CD1c-positive myeloid dendritic cell (primary cell): ENCODE results near the gene CFAP43.
A peak's percentile ranks its signal among the peaks of the same experiment; 100 is the strongest.

ENCODE experiments used
- DNase-seq: peaks from one replicate; pipeline ENCODE4 v3.0.0-alpha.2; 2016; ENCODE audit errors: extremely low spot score

The CFAP43 gene, protein sequence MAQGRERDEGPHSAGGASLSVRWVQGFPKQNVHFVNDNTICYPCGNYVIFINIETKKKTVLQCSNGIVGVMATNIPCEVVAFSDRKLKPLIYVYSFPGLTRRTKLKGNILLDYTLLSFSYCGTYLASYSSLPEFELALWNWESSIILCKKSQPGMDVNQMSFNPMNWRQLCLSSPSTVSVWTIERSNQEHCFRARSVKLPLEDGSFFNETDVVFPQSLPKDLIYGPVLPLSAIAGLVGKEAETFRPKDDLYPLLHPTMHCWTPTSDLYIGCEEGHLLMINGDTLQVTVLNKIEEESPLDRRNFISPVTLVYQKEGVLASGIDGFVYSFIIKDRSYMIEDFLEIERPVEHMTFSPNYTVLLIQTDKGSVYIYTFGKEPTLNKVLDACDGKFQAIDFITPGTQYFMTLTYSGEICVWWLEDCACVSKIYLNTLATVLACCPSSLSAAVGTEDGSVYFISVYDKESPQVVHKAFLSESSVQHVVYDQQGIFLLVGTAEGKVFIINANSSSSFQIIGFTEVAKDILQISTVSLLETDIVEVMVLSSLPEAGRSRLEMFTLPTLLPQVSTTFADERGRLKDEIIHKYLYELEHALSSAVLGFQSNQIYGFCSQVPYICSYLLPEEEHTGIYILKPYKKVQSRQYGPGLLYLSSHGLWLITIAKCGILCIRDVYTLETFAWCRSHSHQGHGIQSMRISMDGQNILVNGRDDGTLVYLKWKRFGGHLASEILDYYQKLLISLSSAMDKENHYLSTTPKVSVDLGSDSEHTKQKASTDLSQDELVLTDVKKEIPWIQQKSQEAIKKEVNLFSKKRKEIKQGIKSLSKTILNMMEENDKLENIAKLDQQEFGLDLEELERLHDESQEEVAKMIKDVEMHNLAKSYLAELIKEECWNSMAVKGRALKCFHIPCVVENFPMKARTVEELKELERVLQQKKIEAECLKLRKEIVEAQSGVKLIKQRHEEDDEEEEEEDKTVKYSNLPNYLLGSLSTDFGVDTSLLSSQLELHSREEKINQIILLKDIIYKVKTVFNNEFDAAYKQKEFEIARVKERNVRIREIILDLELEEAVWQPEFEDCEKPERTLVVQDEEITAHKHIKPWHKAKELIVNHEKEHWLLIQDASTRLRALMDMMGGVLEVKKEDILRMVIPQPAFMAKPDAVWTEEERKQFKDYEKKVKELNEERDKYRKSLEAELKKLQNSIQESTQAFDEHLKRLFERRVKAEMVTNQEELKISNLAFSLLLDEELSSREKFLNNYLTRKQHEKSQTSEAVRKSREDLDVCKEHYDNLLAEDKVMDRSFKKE (N-terminal part only)

GRCh38 chr10:104231784-104232612, at the start of gene CFAP43:
Gene CFAP43, minus strand, starts transcription at chr10:104232364. Its CDS starts 118 bp downstream, at chr10:104232246.
- peak; percentile 99 for DNase-seq

- DNase-seq: no peak
These were observed 49.5 kb upstream of the CFAP43 start for GRCh38 chr10:104281694-104282093.

- DNase-seq: no peak
These were observed 47.5 kb upstream of the CFAP43 start for GRCh38 chr10:104279550-104280259.

DNA sequence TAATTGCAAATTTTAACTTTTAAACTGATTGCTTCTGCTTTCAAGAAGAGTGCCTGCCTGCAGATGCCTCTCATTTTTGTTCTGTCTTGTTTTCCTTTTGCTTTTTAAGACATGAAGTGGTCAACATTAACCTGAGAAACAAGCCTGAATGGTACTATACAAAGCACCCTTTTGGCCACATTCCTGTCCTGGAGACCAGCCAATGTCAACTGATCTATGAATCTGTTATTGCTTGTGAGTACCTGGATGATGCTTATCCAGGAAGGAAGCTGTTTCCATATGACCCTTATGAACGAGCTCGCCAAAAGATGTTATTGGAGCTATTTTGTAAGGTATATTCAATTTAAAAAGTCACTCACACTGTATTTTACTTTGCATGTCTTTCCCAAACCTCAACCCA, 45.6 kb upstream of the CFAP43 start:
- DNase-seq: no peak

DNA sequence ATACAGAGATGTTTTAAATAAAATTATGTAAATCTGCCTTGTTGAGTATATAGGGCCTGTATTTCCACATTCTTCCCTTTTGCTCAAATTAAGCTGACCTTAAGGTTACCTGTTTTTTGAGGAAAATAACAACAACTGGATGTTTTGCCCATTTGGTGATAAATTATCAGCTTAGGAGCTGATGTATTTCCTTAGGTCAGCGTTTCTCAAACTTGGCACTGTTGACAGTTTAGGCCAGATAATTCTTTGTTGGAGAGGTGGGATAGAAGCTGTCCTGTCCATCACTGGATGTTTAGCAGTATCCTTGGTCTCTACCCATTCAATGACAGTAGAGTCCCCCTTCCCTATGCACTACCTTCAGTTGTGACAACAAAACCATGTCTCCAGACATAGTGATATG, 44.0 kb upstream of the CFAP43 start:
- no peak for DNase-seq

GRCh38 chr10:104274762-104275721, 42.9 kb upstream of the CFAP43 start:
- peak; percentile 40 for DNase-seq

DNA sequence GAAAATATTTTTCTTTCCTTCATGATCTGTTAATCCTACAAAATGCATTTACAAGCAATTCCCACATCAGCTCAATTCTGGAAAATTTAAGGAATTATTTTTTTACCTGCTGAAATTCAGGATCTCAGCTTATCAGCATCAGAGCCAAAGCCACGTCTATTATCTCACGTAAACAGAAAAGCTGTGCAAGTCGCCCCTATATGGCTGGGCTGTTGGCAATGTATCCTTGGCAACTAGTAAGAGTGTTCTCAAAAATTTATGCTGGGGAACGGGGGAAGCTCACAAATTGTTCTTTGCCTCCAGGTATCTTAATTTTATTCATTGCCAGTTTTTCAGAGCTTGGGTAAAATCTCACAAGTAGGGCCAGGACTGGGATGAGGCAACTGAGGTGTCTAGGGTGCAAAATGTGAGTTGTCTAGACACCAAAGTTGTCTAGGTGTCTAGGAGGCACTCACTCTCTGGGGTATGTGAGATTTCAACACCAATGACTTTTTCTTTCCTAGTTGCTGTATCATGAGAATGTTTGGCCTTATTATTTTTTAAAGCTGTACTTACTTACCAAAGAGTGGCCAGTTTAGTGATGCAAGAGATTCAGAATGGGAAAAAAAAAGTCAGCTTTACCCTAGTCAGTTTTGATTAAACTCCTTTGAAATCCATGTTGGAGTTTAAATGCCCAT, 41.9 kb upstream of the CFAP43 start:
- DNase-seq: no peak

DNA sequence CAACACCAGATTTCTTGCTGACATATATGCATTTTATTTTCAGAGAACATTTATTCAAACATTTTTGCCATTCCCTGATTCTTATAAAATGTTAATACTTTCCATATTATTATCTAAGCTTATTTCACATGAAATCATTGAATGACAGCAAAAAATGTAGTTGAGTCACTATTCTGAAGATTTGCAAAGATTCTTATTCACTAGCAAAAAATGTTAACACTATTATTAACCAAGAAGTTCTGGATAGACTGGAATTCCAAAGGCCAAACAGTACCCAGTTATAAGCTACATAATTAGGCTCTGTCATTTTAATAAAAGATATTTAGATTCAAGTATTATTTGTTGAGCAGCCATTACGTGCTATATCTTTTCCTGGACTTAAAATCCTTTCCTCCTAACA, 41.1 kb upstream of the CFAP43 start:
- DNase-seq: no peak

- peak; percentile 98 for DNase-seq
These were observed 36.8 kb upstream of the CFAP43 start, which contains the start of gene GSTO2 for GRCh38 chr10:104268713-104269645. Gene GSTO2, plus strand, starts transcription at chr10:104269184. Its CDS starts 5,732 bp downstream, at chr10:104274916.

- no peak for DNase-seq
These were observed 36.2 kb upstream of the CFAP43 start for GRCh38 chr10:104268405-104268712.

DNA sequence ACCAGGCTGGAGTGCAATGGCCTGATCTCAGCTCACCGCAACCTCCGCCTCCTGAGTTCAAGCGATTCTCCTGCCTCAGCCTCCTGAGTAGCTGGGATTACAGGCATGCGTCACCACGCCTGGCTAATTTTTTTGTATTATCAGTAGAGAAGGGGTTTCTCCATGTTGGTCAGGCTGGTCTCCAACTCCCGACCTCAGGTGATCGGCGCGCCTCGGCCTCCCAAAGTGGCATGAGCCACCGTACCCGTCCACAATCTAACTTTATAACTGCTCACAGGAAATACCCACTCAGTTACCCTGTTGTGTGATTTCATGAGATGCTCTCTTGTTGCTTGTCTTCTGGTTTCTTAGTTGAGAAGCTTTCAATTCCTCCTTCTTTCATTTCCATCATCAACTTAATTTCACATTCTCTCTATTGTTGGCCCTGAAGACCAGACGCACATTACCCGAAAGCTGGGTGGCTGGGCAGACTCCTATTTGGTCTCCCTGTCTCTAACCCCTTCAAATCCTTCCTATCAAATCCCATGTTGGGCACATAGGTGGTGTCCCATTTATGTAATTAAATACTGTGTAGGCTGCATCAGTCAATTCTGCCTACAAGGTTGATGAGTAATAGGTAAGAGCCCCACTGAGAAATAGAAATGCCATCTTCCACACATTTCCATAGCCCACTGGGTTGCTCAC, 35.7 kb upstream of the CFAP43 start:
- no peak for DNase-seq

GRCh38 chr10:104264783-104265182, 32.6 kb upstream of the CFAP43 start:
- no peak for DNase-seq

DNA sequence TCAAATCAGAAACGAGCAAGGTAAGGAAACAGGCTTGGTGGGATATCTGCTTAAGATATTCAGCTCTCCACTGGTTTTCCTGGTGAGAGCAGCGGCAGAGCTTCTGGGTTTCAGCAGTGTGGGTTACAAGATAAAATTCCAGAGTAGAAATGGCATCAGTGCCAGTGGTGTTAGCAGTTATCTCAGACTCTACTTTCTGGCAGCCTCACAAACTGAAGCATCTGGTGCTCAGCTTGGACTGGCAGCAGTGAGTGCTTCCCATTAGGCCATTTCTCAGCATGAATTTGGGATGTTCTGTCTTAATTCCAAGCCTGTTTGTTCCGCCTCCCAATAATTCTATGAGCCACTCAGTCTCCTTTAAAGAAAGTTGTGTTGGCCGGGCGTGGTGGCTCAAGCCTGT, 29.9 kb upstream of the CFAP43 start:
- no peak for DNase-seq

DNA sequence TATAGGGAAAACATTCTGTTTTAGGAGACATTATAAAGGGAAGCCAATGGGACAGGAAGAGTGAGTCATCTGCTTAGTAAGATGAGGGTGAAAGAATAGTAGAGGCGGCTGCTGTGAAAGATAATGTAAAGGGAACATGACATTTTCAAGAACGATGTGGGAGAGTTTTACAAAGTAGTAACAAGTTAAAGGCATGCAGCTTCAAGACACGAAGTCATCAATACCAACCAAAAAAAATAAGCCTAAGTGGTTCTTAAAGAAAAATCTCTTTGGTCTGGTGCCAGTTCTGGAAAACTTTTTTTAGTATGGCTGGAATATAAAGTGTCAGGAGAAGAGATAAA, 28.6 kb upstream of the CFAP43 start:
- peak; percentile 54 for DNase-seq

DNA sequence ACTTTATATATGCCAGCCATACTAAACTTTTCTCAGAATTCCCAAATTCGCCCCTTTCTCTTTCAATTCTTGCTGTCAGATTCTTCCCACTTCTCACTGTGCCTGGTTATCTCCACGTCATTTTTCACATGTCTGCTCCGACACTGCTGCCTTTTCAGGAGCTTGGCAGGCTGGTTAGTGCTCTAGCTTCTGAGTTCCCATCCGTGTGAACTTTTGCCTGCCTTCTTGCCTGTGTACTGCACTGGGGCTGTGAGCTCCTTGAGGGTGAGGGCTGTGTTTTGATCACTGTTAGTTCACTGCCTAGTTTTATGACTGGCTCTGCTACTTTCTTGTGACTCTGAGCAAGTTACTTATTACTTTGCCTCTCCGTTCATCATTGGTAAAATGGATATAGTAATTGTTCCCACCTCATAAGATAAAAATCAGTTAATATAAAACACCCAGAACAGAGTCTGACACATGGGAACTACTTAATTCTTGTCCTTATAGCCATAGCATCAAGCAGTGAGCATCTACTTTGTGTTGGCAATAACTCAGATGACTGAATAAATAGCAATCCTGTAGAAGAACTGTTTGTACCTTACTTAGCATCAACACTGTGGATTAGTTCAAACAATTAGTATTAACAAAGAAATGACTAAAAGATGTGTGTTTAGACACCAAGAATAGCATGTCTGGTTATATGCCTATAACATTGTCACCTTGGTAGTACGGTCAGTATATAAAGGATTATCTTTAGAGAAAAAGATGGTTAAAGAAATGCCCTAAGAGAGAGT, 28.0 kb upstream of the CFAP43 start:
- DNase-seq: no peak

GRCh38 chr10:104259456-104259855, 27.3 kb upstream of the CFAP43 start:
- DNase-seq: no peak
